LoVo (cell line): Measurements from ENCODE around the gene EIF2B1.

ENCODE experiments used
- DNase-seq: peaks from one replicate; pipeline ENCODE4 v3.0.0-alpha.2; 2016; ENCODE audit warnings: low spot score

The EIF2B1 gene

DNA sequence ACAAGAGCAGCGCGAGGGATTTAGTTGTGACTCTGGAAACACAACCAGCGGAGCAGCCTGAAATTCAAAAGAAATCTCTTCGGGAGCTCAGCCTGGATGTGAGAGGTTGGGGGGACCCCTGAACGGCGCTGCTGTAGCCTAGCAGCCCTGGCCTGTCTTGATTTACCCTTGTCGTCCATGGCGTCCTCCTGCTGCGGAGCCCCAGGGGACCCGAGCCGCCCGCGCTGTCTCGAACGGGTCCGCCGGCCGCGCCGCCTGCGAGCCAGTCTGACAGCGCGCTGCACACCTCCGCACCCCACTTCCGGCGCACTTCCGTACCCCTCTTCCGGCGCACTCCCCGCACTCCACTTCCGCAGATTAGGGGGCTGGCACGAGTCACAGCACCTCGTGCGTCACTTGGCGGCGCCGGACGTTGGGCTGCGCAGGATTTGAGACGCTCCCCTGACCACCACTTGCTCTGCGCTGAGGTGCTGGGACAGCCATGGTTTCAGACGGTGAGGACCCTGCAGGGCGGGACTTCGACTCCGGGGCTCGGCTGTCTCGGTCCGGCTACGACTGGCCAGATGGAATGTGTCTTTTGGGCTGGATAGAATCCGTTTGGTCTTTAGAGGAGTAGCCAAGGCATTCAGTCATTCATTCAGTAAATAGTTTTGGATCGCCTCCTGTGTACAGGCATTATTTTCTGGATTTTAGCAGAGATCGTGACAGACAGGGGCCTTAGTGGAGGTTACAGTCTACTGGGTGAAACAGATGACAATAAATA is at the start of gene EIF2B1, which contains the start of gene GTF2H3:
Gene EIF2B1 (minus strand): TSS at position 308 of the 763 bp plus-strand sequence. CDS start 129 bp downstream, at position 179.
Gene GTF2H3 (plus strand): TSS at position 451 of the 763 bp plus-strand sequence. CDS start 31 bp downstream, at position 482.
- peak; percentile 100 for DNase-seq

GRCh38 chr12:123681605-123682004 is 48.1 kb upstream of the EIF2B1 start:
- no peak for DNase-seq

GRCh38 chr12:123678981-123679380 is 45.5 kb upstream of the EIF2B1 start:
- no peak for DNase-seq

- no peak for DNase-seq
Observed at GRCh38 chr12:123676616-123677320, 43.3 kb upstream of the EIF2B1 start.

- no peak for DNase-seq
Observed at GRCh38 chr12:123675436-123675835, 42.0 kb upstream of the EIF2B1 start.

- no peak for DNase-seq
Observed at GRCh38 chr12:123671876-123672275, 38.4 kb upstream of the EIF2B1 start.

GRCh38 chr12:123670882-123671728 is 37.6 kb upstream of the EIF2B1 start, which contains the start of gene TCTN2:
Gene TCTN2 (plus strand): TSS chr12:123671113. CDS start chr12:123671241, 128 bp downstream.
- DNase-seq: peak; percentile 98

DNA sequence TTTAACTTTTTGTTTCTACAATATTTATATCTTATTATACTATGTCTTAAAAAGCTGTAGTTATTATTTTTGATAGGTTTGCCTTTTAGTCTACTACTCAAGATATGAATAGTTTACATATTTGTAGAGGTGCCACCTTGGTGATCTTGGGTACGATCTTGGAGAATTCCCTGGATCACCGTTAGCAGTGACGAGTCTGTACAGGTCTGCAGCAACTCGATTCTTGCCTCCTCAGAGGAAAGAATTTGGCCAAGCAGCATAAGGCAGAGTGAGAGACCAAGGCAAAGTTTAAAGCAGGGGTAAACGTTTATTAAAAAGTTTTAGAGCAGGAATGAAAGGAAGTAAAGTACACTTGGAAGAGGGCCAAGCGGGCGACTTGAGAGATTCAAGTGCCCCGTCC is 34.3 kb upstream of the EIF2B1 start:
- no peak for DNase-seq

GRCh38 chr12:123659996-123660727 is 26.7 kb upstream of the EIF2B1 start:
- no peak for DNase-seq

DNA sequence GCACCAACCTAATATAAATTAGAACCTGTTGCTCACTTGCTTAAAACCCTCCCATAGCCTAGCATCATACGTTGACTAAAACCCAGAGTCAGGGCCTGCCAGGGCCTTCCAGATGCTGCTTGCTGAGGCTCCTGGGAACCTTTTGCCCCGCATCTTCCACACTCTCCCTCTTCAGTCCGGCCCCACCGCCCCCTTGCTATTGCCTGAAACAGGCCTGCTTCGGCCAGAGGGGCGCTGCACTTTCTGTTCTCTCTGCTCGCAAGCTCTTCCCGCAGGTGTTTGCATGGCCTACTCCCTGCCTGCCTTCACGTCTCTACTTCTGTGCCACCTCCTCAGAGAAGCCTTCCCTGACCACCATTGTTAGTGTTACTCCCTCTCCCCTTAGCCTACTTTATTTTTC is 23.7 kb upstream of the EIF2B1 start:
- DNase-seq: no peak

GRCh38 chr12:123656392-123656791 is 22.9 kb upstream of the EIF2B1 start:
- DNase-seq: no peak

DNA sequence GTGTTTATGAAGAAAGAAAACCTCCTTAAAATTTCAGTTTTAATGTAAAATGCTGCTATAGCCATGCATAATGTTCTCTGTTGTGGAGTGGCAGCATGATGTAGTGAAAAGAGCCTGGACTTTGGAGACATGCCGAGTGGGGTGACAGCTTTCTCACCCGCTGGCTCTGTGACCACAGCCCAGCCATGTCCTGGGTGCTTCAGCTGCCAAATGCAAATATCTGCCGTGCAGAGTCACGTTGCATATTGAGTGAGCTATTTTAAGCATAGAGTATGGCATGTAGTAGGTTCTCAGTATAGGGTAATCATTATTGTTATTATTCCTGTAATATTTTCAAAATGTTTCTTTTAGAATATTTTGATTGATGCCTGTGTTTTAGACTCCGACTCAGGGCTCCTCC is 21.9 kb upstream of the EIF2B1 start:
- DNase-seq: no peak

DNA sequence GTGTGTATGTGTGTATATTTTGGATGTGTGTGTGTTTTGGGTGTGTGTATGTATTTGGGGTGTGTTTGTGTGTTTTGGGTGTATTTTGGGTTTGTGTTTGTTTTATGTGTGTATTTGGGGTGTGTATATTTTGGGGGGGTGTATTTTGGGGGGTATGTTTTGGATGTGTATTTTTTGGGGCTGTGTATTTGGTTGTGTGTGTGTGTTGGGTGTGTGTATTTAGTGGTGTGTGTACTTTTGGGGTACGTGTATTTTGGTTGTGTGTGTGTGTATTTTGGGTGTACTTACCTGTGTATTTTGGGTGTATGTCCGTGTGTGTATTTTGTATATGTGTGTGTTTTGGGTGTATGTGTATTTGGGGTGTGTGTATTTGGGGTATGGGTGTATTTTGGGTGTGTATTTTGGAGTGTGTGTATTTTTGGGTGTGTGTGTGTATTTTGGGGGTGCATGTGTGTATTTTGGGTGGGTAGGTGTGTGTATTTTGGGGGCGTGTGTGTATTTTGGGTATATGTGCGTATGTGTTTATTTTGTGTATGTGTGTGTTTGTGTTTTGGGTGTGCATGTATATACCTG is 20.7 kb upstream of the EIF2B1 start:
- no peak for DNase-seq

DNA sequence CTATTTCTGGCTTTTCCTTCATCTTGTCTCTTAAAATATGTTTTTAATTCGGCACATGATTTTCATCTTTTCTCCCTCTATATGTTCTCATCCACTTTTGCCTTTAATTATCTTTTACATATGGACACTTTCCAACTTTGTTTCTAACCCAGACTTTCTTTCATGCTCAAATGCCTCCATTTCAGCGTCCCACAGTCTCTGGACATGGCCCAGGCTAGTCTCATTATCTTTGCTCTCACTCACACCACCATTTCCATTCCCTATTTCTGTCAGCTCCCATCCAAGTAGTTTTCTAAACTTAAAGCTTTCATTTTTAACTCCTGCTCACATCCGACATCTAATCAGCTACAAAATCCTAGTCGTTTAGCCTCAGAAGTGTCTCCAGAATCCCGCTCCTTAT is 14.9 kb upstream of the EIF2B1 start:
- DNase-seq: no peak

- DNase-seq: no peak
Observed at GRCh38 chr12:123645878-123646277, 12.4 kb upstream of the EIF2B1 start.

DNA sequence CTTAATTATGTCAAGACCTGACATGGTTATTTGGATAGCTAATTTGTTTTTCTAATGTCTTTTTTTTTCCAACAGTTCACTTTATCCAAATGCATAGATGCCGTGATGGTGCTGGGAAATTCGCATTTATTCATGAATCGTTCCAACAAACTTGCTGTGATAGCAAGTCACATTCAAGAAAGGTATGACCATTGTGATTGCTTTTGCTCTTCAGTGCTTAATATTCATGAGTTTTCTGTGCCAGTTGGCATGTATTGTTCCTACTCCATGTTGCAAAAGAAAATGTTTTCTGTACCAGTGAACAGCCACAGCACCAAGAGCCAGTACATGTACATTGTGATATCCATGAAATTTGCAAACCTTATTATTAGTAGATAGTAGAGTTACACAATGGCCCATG is 11.9 kb upstream of the EIF2B1 start:
- no peak for DNase-seq

- no peak for DNase-seq
Observed at GRCh38 chr12:123643911-123644310, 10.4 kb upstream of the EIF2B1 start.

DNA sequence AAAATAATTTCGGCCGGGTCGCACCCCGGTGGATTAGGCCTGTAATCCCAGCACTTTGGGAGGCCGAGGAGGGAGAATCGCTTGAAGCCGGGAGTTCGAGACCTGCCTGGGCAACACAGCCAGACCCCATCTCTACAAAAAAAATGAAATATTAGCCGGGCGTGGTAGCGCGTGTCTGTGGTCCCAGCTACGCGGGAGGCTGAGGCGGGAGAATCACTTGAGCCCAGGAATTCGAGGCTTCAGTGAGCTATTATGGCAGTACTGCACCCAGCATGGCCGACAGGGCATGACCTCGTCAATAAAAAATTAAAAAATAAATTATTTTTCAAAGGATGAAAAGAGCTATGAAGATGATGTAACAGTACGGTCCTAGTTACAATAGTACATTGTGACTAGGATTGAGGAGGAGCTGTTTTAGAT is 666 bp upstream of the EIF2B1 start:
- DNase-seq: no peak

DNA sequence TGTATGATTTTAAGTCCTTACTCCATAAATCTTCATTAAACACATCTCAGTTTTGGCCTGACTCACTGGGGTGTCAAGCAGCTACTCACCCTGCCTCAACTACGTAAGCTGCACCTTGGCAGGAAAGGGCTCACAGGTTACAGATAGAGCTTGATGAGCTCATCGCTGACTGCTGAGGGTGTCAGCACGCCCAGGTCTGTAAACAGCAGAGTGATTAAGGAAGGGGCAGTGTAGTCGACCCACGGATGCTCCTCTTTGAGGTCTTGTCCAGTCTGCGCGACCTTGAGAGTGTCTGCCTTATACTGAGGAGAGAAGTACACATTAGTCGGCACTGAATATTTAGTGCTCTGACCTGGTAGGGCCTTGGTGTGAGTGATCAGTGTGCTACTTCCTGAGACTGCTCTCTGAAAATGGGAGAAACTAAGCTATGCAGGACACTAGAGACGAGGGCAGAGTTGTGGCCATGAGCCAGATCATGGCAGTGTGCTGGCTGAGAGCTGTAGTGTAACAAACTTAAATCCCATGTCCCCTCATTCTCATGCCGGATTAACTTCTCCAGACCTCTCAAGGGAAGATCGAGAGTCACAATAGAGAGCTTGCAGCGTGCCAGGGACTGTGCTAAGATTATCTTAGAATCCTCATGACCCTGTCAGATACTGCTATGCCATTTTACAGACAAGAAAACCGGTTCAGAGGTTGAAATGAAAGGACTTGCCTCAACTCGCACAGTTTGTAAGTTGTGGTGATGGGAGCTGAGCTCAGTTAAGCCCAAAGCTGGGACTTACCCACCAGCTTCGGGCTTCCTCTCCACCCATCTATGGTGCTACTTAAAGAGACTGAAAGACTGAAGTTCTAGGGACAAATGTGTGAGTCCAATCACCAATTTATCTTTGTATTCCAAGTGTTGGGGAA is 11.6 kb downstream of the EIF2B1 start:
- DNase-seq: no peak

DNA sequence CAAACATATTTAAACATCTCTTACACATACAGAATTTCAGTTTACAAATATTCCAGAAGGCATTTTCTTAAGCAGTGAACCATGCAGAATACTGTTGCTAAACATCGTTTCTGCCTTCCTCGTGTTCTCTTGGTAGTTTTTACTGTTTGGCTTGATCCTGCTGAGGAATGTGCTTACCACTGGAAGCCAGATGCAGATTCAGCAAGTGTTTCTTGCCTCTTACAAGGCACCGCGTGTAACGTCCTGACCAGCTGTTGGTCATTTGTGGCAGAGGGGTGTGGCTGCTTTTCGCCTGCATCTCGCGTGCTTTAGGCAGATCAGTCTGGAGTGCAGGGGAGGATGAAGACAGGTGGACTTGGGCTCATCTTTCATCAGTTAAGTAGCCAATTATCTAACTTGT is 12.4 kb downstream of the EIF2B1 start:
- no peak for DNase-seq
